B cell (primary cell): ENCODE data around the gene TDRD12. TPM values are rescaled to one million over a fixed set of nuclear protein-coding genes. Genes with fewer than 3 reads are reported as not detected.

Experiments used
- ATAC-seq: fragments of 200-7000 bp; cut with Tn5 transposase; one replicate; pipeline ENCODE4 v1.10.0; 2021; ENCODE audit warnings: low read depth, mild to moderate bottlenecking, moderate number of reproducible peaks, moderate library complexity
- CTCF ChIA-PET: fragments of 350-600 bp; sonication (Branson Sonifier 250); formaldehyde crosslinking; loops from one replicate; lab custom pipeline; 2021; ENCODE audit warnings: antibody characterized with exemption, inconsistent platforms; lab: Charles Lee
- POLR2A ChIA-PET: fragments of 350-600 bp; sonication (Branson Sonifier 250); formaldehyde crosslinking; loops from one replicate; lab custom pipeline; 2021; ENCODE audit warnings: antibody characterized with exemption; lab: Charles Lee
- DNase-seq: peaks from one replicate; pipeline ENCODE4 v3.0.0; 2013
- H2AFZ ChIP-seq: 2 replicates; pipeline ENCODE4 v1.6.1; 2012; ENCODE audit warnings: mild to moderate bottlenecking, low read depth, low read length; ENCODE audit not compliant: insufficient read depth, poor library complexity, severe bottlenecking
- H3K27ac ChIP-seq, 2 donors: 1 replicate in 1 of 2; 2 replicates in 1 of 2; pipeline ENCODE4 v1.5.1; 2012 to 2013; ENCODE audit warnings: low read length in 2 of 2, mild to moderate bottlenecking in 2 of 2, moderate library complexity in 1 of 2
- H3K27me3 ChIP-seq, 4 experiments: fragments of 200-600 bp in 1 of 4; sonication (generic) in 1 of 4; replicated peaks in 1 of 4; 1 replicate in 2 of 4; 2 replicates in 2 of 4; pipeline versions ENCODE4 v1.6.1 to v1.7.0; 2013 to 2016; ENCODE audit warnings: low read length in 3 of 4, mild to moderate bottlenecking in 2 of 4, mixed read lengths in 1 of 4, moderate library complexity in 1 of 4; ENCODE audit not compliant: insufficient read depth in 4 of 4, control insufficient read depth in 3 of 4; ENCODE audit errors: control extremely low read depth in 1 of 4
- H3K36me3 ChIP-seq, 2 experiments: replicated peaks in 1 of 2; 1 replicate in 1 of 2; 2 replicates in 1 of 2; pipeline versions ENCODE4 v1.6.1 to v1.7.1; 2013; ENCODE audit warnings: low read length in 1 of 2; ENCODE audit not compliant: insufficient read depth in 2 of 2, control insufficient read depth in 1 of 2; ENCODE audit errors: control extremely low read depth in 1 of 2, extremely low read depth in 1 of 2
- H3K4me1 ChIP-seq, 2 donors: fragments of 200-600 bp in 1 of 2; sonication (generic) in 1 of 2; 1 replicate in 1 of 2; 2 replicates in 1 of 2; pipeline versions ENCODE4 v1.5.1 to v1.6.1; 2013 to 2017; ENCODE audit warnings: low read length in 2 of 2; ENCODE audit not compliant: control insufficient read depth in 2 of 2, insufficient read depth in 2 of 2
- H3K4me2 ChIP-seq: replicated peaks from 2 replicates; pipeline ENCODE3; 2012; ENCODE audit warnings: mild to moderate bottlenecking, low read depth, low read length; ENCODE audit not compliant: poor library complexity, severe bottlenecking
- H3K4me3 ChIP-seq, 5 experiments: fragments of 200-600 bp in 1 of 5; sonication (generic) in 1 of 5; 1 replicate in 3 of 5; 2 replicates in 2 of 5; pipeline versions ENCODE4 v1.5.1 to v1.7.0; 2011 to 2016; ENCODE audit warnings: low read length in 4 of 5, mild to moderate bottlenecking in 4 of 5, low read depth in 2 of 5, control low read depth in 1 of 5, moderate library complexity in 1 of 5; ENCODE audit not compliant: insufficient read depth in 1 of 5; ENCODE audit errors: control extremely low read depth in 1 of 5, extremely low read depth in 1 of 5
- H3K79me2 ChIP-seq: fragments of 200-600 bp; sonication (generic); one replicate; pipeline ENCODE4 v1.6.0; 2016; ENCODE audit warnings: low read length; ENCODE audit not compliant: control insufficient read depth, insufficient read depth
- H3K9ac ChIP-seq: fragments of 200-600 bp; sonication (generic); 2 replicates; pipeline ENCODE4 v1.6.1; 2017; ENCODE audit warnings: mild to moderate bottlenecking, low read length, moderate library complexity
- H3K9me3 ChIP-seq, 3 donors: one replicate each; pipeline versions ENCODE4 v1.6.1 to v1.7.1; 2013; ENCODE audit warnings: low read length in 2 of 3; ENCODE audit not compliant: control insufficient read depth in 2 of 3, insufficient read depth in 1 of 3; ENCODE audit errors: control extremely low read depth in 1 of 3
- H4K20me1 ChIP-seq: 2 replicates; pipeline ENCODE4 v1.6.0; 2012; ENCODE audit warnings: mild to moderate bottlenecking, low read length; ENCODE audit not compliant: insufficient read depth, control insufficient read depth, poor library complexity, severe bottlenecking
- H3K27ac Mint-ChIP-seq: one replicate; pipeline ENCODE4 v1.8.0; 2021; ENCODE audit warnings: mixed read lengths
- H3K27me3 Mint-ChIP-seq: one replicate; pipeline ENCODE4 v1.8.0; 2021; ENCODE audit warnings: mixed read lengths
- H3K4me1 Mint-ChIP-seq: one replicate; pipeline ENCODE4 v1.8.0; 2021; ENCODE audit warnings: mixed read lengths
- H3K4me3 Mint-ChIP-seq: one replicate; pipeline ENCODE4 v1.8.0; 2021; ENCODE audit warnings: mixed read lengths
- H3K9me3 Mint-ChIP-seq: one replicate; pipeline ENCODE4 v1.8.0; 2022; ENCODE audit warnings: mixed read lengths; ENCODE audit not compliant: insufficient read depth
- EZH2 ChIP-seq: IDR thresholded peaks from 2 replicates; pipeline ENCODE4 v1.6.1; 2012; ENCODE audit warnings: borderline replicate concordance, low read depth, mild to moderate bottlenecking, moderate library complexity, low read length; ENCODE audit not compliant: insufficient read depth, poor library complexity, severe bottlenecking
- WGBS: methylation state at CpG from one replicate; pipeline ENCODE4 v1.1.5; 2013; ENCODE audit warnings: missing lambda C conversion rate; ENCODE audit not compliant: insufficient coverage; 5-methylcytosine and 5-hydroxymethylcytosine counted together
- intact Hi-C: fragments of 100-400 bp; cut with micrococcal nuclease; formaldehyde crosslinking; loops from one replicate; pipeline ENCODE4 v1.10.0; 2022
- polyA plus RNA-seq: library from polyadenylated mRNA; depleted of rRNA; stranded (reverse); fragments of >200 nt; gene quantifications from 2 replicates; pipeline ENCODE4 v1.2.3, GENCODE V29; 2012
- total RNA-seq, 2 donors: library from RNA; stranded (reverse); fragments of 120-200 nt in 1 of 2; gene quantifications; 1 replicate in 1 of 2; 2 replicates in 1 of 2; pipeline versions ENCODE4 v1.2.3 to v1.2.4, GENCODE V29; 2013 to 2022
- TF ChIP-seq, protein P1 (sequence below): fragments of 200-600 bp; IDR thresholded peaks from one replicate; pipeline ENCODE4 v1.8.0; 2022; ENCODE audit warnings: antibody characterized with exemption, mild to moderate bottlenecking

TDRD12 gene
- total and polyA plus RNA-seq, 2 donors (not counting 1 experiment from before 2014, with no cell fraction given): 0.30 to 1.1 TPM

DNA sequence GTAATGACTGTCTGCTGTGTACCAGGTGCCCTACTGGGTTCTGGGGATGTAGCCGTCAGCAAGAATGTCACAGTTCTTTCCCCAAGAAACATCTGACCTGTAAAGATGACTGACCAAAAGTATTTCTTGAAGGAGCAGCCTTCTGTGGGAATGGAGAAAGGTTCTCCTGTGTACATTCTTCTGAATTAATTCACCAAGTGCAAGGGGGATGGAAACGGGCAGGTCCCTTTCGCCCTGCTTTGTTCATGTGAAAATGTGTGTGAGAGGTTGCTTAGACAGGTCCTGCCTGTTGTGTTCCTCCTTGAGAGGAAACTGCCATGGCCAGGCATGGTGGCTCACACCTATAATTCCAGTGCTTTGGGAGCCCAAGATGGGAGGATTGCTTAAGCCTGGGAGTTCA is 93.0 kb downstream of the TDRD12 start:
- intact Hi-C loops: no loop called here
- WGBS: no CpG with 5 or more reads among the region's 3 CpGs
- no peak overlapping the region for H3K27ac Mint-ChIP-seq
- H2AFZ ChIP-seq: no peak overlapping the region
- ATAC-seq: no peak
- no peaks in the 10 kb centered on the region for H3K9me3 ChIP-seq
- H3K4me1 Mint-ChIP-seq: no peaks in the 10 kb centered on the region
- no peak for DNase-seq
- POLR2A ChIA-PET: no interaction called here
- peaks cover 33% of the 10 kb centered on the region for H3K27me3 Mint-ChIP-seq
- H3K79me2 ChIP-seq: no peaks in the 10 kb centered on the region
- no peak overlapping the region for H3K9ac ChIP-seq
- H3K4me3 ChIP-seq: no peak overlapping the region
- H3K27me3 ChIP-seq: peaks cover 0 to 7% (median 0%) of the 10 kb centered on the region in 4 experiments
- no peaks in the 10 kb centered on the region for H3K4me1 ChIP-seq
- no peak overlapping the region for H3K27ac ChIP-seq
- CTCF ChIA-PET: no interaction called here
- no peaks in the 10 kb centered on the region for H3K9me3 Mint-ChIP-seq
- H4K20me1 ChIP-seq: no peaks in the 10 kb centered on the region
- H3K4me3 Mint-ChIP-seq: no peak overlapping the region
- H3K4me2 ChIP-seq: no peak overlapping the region
- TF ChIP-seq, protein P1, sequence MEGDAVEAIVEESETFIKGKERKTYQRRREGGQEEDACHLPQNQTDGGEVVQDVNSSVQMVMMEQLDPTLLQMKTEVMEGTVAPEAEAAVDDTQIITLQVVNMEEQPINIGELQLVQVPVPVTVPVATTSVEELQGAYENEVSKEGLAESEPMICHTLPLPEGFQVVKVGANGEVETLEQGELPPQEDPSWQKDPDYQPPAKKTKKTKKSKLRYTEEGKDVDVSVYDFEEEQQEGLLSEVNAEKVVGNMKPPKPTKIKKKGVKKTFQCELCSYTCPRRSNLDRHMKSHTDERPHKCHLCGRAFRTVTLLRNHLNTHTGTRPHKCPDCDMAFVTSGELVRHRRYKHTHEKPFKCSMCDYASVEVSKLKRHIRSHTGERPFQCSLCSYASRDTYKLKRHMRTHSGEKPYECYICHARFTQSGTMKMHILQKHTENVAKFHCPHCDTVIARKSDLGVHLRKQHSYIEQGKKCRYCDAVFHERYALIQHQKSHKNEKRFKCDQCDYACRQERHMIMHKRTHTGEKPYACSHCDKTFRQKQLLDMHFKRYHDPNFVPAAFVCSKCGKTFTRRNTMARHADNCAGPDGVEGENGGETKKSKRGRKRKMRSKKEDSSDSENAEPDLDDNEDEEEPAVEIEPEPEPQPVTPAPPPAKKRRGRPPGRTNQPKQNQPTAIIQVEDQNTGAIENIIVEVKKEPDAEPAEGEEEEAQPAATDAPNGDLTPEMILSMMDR: no peak
- TF ChIP-seq EZH2: no peak
- H3K36me3 ChIP-seq: no peaks in the 10 kb centered on the region

DNA sequence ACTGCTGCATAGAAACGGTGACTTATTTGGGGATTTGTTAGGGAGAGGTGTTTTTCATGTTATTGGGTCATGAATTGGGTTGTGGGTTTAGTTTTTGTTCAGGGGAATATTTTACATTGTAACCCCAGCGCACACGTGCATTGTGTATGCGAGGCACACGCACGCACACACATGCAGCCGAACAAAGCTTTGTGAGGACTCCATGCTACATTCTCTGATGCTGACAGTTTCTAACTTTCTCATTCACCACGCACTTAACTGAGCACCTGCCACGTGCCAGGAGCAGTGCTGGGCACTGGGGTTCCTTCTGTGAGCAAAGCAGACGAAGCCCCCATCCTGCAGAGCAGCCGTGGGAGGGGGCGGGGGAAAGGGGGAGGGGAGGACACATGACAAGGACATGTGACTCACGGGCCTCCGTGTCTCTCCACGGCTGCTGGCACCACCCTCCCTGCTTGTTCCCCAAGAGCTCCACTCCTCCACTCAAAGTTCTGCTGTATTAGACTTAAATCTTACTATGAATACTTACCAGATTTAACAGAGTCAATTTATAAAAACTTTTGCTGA is 94.4 kb downstream of the TDRD12 start:
- ChIA-PET CTCF (no interaction called here), POLR2A (no interaction called here)
- Mint-ChIP-seq H3K9me3 (no peaks in the 10 kb centered on the region), H3K27me3 (peaks cover 33% of the 10 kb centered on the region), H3K4me3 (no peak overlapping the region), H3K4me1 (no peaks in the 10 kb centered on the region), H3K27ac (no peak overlapping the region)
- Histone ChIP-seq H3K27me3 (peaks cover 0 to 7% (median 0%) of the 10 kb centered on the region in 4 experiments), H3K27ac (no peak overlapping the region), H3K79me2 (no peaks in the 10 kb centered on the region), H3K9me3 (no peaks in the 10 kb centered on the region), H3K4me3 (no peak overlapping the region), H3K4me2 (no peak overlapping the region), H3K9ac (no peak overlapping the region), H2AFZ (no peak overlapping the region), H3K4me1 (no peaks in the 10 kb centered on the region), H3K36me3 (no peaks in the 10 kb centered on the region), H4K20me1 (no peaks in the 10 kb centered on the region)
- DNase-seq: no peak
- TF ChIP-seq, protein P1: no peak
- no peak for TF ChIP-seq EZH2
- ATAC-seq: no peak
- intact Hi-C loops: no loop called here
- 86% methylated on average over 8 of the region's 15 CpGs for WGBS
